ENCODE results near the gene NKX2-3.

NKX2-3 gene

GRCh38 chr10:99534450-99534938 lies 1.8 kb downstream of the NKX2-3 start:
- H3K27ac Mint-ChIP-seq, result no peak overlapping the region
- no peaks in the 10 kb centered on the region for H3K36me3 Mint-ChIP-seq (ENCODE audit: low read depth)
- peaks cover 5% of the 10 kb centered on the region for H3K9me3 Mint-ChIP-seq
- peak overlapping the region; percentile 53 to 67 (median 57) for H3K4me3 Mint-ChIP-seq
- H3K4me1 Mint-ChIP-seq, result peaks cover 50% of the 10 kb centered on the region
- peaks cover 98% of the 10 kb centered on the region for H3K27me3 Mint-ChIP-seq (ENCODE audit: low read depth)
- no peak for TF ChIP-seq CTCF (IDR thresholded peaks at IDR 0.05; ENCODE audit: unreplicated experiment in 3 of 3)

DNA sequence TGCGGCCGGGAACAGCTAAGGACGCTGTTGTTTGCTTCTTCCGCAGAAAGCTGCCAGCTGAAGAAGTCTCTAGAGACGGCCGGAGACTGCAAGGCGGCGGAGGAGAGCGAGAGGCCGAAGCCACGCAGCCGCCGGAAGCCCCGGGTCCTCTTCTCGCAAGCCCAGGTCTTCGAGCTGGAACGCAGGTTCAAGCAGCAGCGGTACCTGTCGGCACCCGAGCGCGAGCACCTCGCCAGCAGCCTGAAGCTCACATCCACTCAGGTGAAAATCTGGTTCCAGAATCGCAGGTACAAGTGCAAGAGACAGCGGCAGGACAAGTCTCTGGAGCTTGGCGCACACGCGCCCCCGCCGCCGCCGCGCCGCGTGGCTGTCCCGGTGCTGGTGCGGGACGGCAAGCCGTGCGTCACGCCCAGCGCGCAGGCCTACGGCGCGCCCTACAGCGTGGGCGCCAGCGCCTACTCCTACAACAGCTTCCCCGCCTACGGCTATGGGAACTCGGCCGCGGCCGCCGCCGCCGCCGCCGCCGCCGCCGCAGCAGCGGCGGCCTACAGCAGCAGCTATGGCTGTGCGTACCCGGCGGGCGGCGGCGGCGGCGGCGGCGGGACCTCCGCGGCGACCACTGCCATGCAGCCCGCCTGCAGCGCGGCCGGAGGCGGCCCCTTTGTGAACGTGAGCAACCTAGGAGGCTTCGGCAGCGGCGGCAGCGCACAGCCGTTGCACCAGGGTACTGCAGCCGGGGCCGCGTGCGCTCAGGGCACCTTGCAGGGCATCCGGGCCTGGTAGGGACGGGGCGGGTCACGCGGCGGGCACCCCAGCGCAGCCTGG lies 2.4 kb downstream of the NKX2-3 start:
- TF ChIP-seq CTCF (IDR thresholded peaks at IDR 0.05; ENCODE audit: unreplicated experiment in 3 of 3), result no peak
- Mint-ChIP-seq H3K4me1 (peaks cover 46% of the 10 kb centered on the region), H3K9me3 (peaks cover 5% of the 10 kb centered on the region), H3K27me3 (ENCODE audit: low read depth) (peaks cover 98% of the 10 kb centered on the region), H3K27ac (no peak overlapping the region), H3K4me3 (peak overlapping the region; percentile 53 to 67 (median 57)), H3K36me3 (ENCODE audit: low read depth) (no peaks in the 10 kb centered on the region)

- H3K36me3 Mint-ChIP-seq (ENCODE audit: low read depth), result no peaks in the 10 kb centered on the region
- peaks cover 40% of the 10 kb centered on the region for H3K4me1 Mint-ChIP-seq
Observed at GRCh38 chr10:99535764-99536337, 3.1 kb downstream of the NKX2-3 start.

DNA sequence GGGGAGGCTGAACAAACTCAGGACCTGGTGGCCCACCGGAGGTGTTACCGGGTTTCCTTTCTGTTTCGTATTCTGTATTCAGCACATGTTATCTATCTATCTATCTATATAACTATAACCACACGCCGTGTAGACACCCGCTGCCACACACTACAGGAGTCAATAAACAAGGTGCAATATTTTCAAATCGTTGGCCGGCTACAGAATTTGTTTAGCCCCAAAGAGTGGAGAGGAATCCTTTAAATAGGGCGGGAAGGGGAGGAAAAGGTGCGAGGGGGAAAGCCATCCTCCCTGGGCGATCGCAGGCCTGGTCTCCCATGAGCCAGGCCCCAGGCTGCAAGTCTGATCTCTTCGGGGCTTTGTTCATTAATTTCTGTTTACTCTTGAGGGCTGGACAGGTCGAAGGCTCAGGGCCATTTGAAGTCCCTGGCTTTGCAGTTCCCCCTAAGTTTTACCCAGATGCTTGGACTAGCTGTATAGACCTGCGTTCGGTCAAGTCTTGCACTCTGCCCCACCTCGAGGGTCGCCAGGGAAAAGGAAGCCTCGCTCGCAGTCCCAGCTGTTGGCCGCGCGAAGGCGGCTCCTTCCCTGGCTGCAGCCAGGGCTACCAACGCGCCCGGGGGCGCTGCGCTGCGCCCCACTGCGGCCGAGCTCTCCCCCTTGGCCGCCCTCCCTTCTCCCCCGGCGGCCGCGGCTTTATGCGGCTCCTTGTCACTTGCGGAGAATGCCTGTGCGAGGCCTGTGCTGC lies 3.8 kb downstream of the NKX2-3 start:
- no peak overlapping the region for H3K27ac Mint-ChIP-seq
- H3K4me3 Mint-ChIP-seq, result peak overlapping the region; percentile 41 to 67 (median 55)
- no peak for TF ChIP-seq CTCF (IDR thresholded peaks at IDR 0.05; ENCODE audit: unreplicated experiment in 3 of 3)
- H3K4me1 Mint-ChIP-seq, result peaks cover 44% of the 10 kb centered on the region
- H3K27me3 Mint-ChIP-seq (ENCODE audit: low read depth), result peaks cover 98% of the 10 kb centered on the region
- H3K36me3 Mint-ChIP-seq (ENCODE audit: low read depth), result no peaks in the 10 kb centered on the region
- peaks cover 2% of the 10 kb centered on the region for H3K9me3 Mint-ChIP-seq

More at GRCh38 chr10:99535764-99536337, 3.1 kb downstream of the NKX2-3 start:
- Mint-ChIP-seq H3K27ac (no peak overlapping the region), H3K4me3 (peak overlapping the region; percentile 33 to 53 (median 44)), H3K9me3 (peaks cover 2% of the 10 kb centered on the region), H3K27me3 (ENCODE audit: low read depth) (peaks cover 98% of the 10 kb centered on the region)
- no peak for TF ChIP-seq CTCF (IDR thresholded peaks at IDR 0.05; ENCODE audit: unreplicated experiment in 3 of 3)

- H3K27ac Mint-ChIP-seq, result no peak overlapping the region
- no peaks in the 10 kb centered on the region for H3K36me3 Mint-ChIP-seq (ENCODE audit: low read depth)
- no peak for TF ChIP-seq CTCF (IDR thresholded peaks at IDR 0.05; ENCODE audit: unreplicated experiment in 3 of 3)
- peaks cover 2% of the 10 kb centered on the region for H3K9me3 Mint-ChIP-seq
- peaks cover 43% of the 10 kb centered on the region for H3K4me1 Mint-ChIP-seq
- H3K4me3 Mint-ChIP-seq, result peak overlapping the region; percentile 54 to 67 (median 55)
- H3K27me3 Mint-ChIP-seq (ENCODE audit: low read depth), result peaks cover 98% of the 10 kb centered on the region
Observed at GRCh38 chr10:99537086-99537988, 4.6 kb downstream of the NKX2-3 start.
